WTC11 (cell line): ENCODE measurements around the gene NTRK2. TPM values are rescaled to one million over a fixed set of nuclear protein-coding genes. Genes with fewer than 3 reads are reported as not detected.

Source experiments
- ATAC-seq: fragments of 200-7000 bp; cut with Tn5 transposase; 2 replicates; pipeline ENCODE4 v1.10.0; 2021; ENCODE audit warnings: mild to moderate bottlenecking, moderate library complexity
- CTCF ChIA-PET: fragments of 300-600 bp; sonication (Branson Sonifier 250); formaldehyde crosslinking; loops from one replicate; lab custom pipeline; 2021; ENCODE audit warnings: antibody characterized with exemption; lab: Charles Lee
- POLR2A ChIA-PET: fragments of 350-600 bp; sonication (Branson Sonifier 250); formaldehyde crosslinking; loops from one replicate; lab custom pipeline; 2021; ENCODE audit warnings: antibody characterized with exemption; lab: Charles Lee
- DNase-seq: peaks from one replicate; pipeline ENCODE4 v3.0.0; 2021; ENCODE audit warnings: low spot score
- H3K27ac Mint-ChIP-seq: 2 replicates; pipeline ENCODE4 v1.8.0; 2021; ENCODE audit warnings: mixed read lengths
- H3K27me3 Mint-ChIP-seq: 2 replicates; pipeline ENCODE4 v1.8.0; 2021; ENCODE audit warnings: low read depth, mild to moderate bottlenecking, moderate library complexity, mixed read lengths
- H3K36me3 Mint-ChIP-seq: 2 replicates; pipeline ENCODE4 v1.8.0; 2021; ENCODE audit warnings: mixed read lengths
- H3K4me1 Mint-ChIP-seq: 2 replicates; pipeline ENCODE4 v1.8.0; 2022; ENCODE audit warnings: mixed read lengths
- H3K4me3 Mint-ChIP-seq: 2 replicates; pipeline ENCODE4 v1.8.0; 2021; ENCODE audit warnings: mild to moderate bottlenecking, moderate library complexity, mixed read lengths
- H3K9me3 Mint-ChIP-seq: 2 replicates; pipeline ENCODE4 v1.8.0; 2021; ENCODE audit warnings: mixed read lengths
- ELF4 ChIP-seq: sonication (generic); formaldehyde crosslinking; IDR thresholded peaks from 2 replicates; pipeline ENCODE4 v1.8.1; 2022; ENCODE audit warnings: low read depth, mild to moderate bottlenecking, moderate library complexity, missing genetic modification reagents
- FOXJ3 ChIP-seq: sonication (generic); formaldehyde crosslinking; IDR thresholded peaks from 2 replicates; pipeline ENCODE4 v1.9.0; 2021; ENCODE audit warnings: missing genetic modification reagents, mild to moderate bottlenecking, borderline replicate concordance
- GABPB1 ChIP-seq: sonication (generic); formaldehyde crosslinking; IDR thresholded peaks from 2 replicates; pipeline ENCODE4 v1.8.1; 2023; ENCODE audit warnings: mild to moderate bottlenecking, missing genetic modification reagents
- HMGA2 ChIP-seq: fragments of 250-450 bp; sonication (Bioruptor Pico); IDR thresholded peaks from 2 replicates; pipeline ENCODE4 v1.4.0; 2021; ENCODE audit warnings: mild to moderate bottlenecking, moderate library complexity
- JUN ChIP-seq: sonication (generic); formaldehyde crosslinking; IDR thresholded peaks from 2 replicates; pipeline ENCODE4 v1.8.0; 2023; ENCODE audit warnings: mild to moderate bottlenecking, missing genetic modification reagents
- MYBL2 ChIP-seq: sonication (generic); formaldehyde crosslinking; IDR thresholded peaks from 2 replicates; pipeline ENCODE4 v1.8.1; 2023; ENCODE audit warnings: mild to moderate bottlenecking, moderate library complexity, missing genetic modification reagents
- NFE2L1 ChIP-seq: sonication (generic); formaldehyde crosslinking; IDR thresholded peaks from 2 replicates; pipeline ENCODE4 v1.8.1; 2023; ENCODE audit warnings: missing genetic modification reagents
- NFYB ChIP-seq: sonication (generic); formaldehyde crosslinking; conservative IDR thresholded peaks from 2 replicates; pipeline ENCODE4 v1.8.0; 2022; ENCODE audit warnings: low read depth, missing genetic modification reagents
- NR3C1 ChIP-seq: sonication (generic); formaldehyde crosslinking; conservative IDR thresholded peaks from 2 replicates; pipeline ENCODE4 v1.8.1; 2023; ENCODE audit warnings: low read depth, mild to moderate bottlenecking, missing genetic modification reagents
- TEAD4 ChIP-seq: sonication (generic); formaldehyde crosslinking; IDR thresholded peaks from 2 replicates; pipeline ENCODE4 v1.8.0; 2022; ENCODE audit warnings: mild to moderate bottlenecking, missing genetic modification reagents
- ZNF121 ChIP-seq: sonication (generic); formaldehyde crosslinking; IDR thresholded peaks from 2 replicates; pipeline ENCODE4 v1.8.0; 2023; ENCODE audit warnings: missing genetic modification reagents
- ZNF219 ChIP-seq: sonication (generic); formaldehyde crosslinking; IDR thresholded peaks from 2 replicates; pipeline ENCODE4 v1.8.0; 2023; ENCODE audit warnings: missing genetic modification reagents, mild to moderate bottlenecking, borderline replicate concordance
- ZNF671 ChIP-seq: fragments of 250-450 bp; sonication (Bioruptor Pico); IDR thresholded peaks from 2 replicates; pipeline ENCODE4 v1.8.0; 2021; ENCODE audit warnings: mild to moderate bottlenecking
- total RNA-seq: library from RNA; stranded (reverse); gene quantifications from 3 replicates; pipeline ENCODE4 v1.2.3, GENCODE V29; 2021
- TF ChIP-seq, protein P1 (sequence below): sonication (generic); formaldehyde crosslinking; IDR thresholded peaks from 2 replicates; pipeline ENCODE4 v1.8.1; 2023; ENCODE audit warnings: mild to moderate bottlenecking, missing genetic modification reagents, moderate library complexity
- TF ChIP-seq, protein P2 (sequence below): sonication (generic); formaldehyde crosslinking; IDR thresholded peaks from 2 replicates; pipeline ENCODE4 v1.8.0; 2023; ENCODE audit warnings: mild to moderate bottlenecking, missing genetic modification reagents
- TF ChIP-seq, protein P3 (sequence below): sonication (generic); formaldehyde crosslinking; IDR thresholded peaks from 2 replicates; pipeline ENCODE4 v1.8.0; 2023; ENCODE audit warnings: missing genetic modification reagents
- TF ChIP-seq, protein P4 (sequence below): sonication (generic); formaldehyde crosslinking; IDR thresholded peaks from 2 replicates; pipeline ENCODE4 v1.8.1; 2023; ENCODE audit warnings: mild to moderate bottlenecking, missing genetic modification reagents
- TF ChIP-seq, protein P5 (sequence below): sonication (generic); formaldehyde crosslinking; IDR thresholded peaks from 2 replicates; pipeline ENCODE4 v1.8.1; 2022; ENCODE audit warnings: missing genetic modification reagents, borderline replicate concordance

NTRK2 gene
- total RNA-seq, 1 experiment from 2014 or later: 0.02 TPM

DNA sequence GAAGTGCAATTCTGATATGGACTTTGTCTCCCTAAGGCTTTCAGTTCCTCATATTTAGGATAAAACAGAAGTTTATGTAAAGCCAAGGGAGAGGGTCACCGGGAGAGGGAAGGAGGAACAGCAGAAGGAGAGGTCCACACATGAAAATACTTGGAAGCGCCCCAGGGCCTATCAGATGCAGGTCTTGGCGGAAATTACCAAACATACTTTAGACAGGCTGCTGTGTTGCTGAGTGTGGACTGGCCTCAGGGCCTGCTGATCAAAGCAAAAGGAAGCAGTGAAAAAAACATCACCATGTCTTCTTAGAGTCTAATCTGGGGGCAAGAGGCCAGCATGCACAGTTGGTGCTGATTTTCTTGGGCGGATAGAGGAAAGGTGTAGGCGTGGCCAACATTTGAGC, 14.1 kb upstream of the NTRK2 start:
- no peak for ATAC-seq
- no peak overlapping the region for H3K27ac Mint-ChIP-seq

DNA sequence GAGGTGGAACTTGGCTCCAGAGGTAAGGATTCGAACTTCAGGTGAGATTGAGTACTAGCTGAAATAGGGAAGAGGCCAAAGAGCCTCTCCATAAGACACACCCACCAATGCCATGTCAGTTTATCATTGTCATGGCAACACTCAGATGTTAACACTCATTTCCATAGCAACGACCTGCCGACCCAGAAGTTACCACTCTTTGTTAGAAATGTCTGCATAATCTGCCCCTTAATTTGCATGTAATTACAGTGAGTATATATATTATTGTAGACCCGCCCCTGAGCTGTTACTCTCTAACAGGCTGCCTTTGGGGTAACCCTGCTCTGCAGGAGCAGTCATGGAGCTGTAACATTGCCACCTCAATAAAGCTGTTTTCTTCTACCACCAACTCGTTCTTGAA, 10.2 kb upstream of the NTRK2 start:
- DNase-seq (no peak), ATAC-seq (no peak)
- ChIA-PET CTCF (interaction anchor here (0.7 kb wide), 1 partner anchor 9 kb away, joined by 3 read pairs; no protein-coding TSS in a partner anchor), POLR2A (no interaction called here)
- peaks cover 4% of the 10 kb centered on the region for H3K27me3 Mint-ChIP-seq
- H3K4me1 Mint-ChIP-seq: no peaks in the 10 kb centered on the region
- TF ChIP-seq ZNF121 (CRISPR knock-in tag): no peak
- no peak for TF ChIP-seq TEAD4 (CRISPR knock-in tag)
- no peak for TF ChIP-seq NR3C1 (CRISPR knock-in tag)
- TF ChIP-seq, protein P1, sequence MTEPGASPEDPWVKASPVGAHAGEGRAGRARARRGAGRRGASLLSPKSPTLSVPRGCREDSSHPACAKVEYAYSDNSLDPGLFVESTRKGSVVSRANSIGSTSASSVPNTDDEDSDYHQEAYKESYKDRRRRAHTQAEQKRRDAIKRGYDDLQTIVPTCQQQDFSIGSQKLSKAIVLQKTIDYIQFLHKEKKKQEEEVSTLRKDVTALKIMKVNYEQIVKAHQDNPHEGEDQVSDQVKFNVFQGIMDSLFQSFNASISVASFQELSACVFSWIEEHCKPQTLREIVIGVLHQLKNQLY (CRISPR knock-in tag): no peak
- TF ChIP-seq, protein P2, sequence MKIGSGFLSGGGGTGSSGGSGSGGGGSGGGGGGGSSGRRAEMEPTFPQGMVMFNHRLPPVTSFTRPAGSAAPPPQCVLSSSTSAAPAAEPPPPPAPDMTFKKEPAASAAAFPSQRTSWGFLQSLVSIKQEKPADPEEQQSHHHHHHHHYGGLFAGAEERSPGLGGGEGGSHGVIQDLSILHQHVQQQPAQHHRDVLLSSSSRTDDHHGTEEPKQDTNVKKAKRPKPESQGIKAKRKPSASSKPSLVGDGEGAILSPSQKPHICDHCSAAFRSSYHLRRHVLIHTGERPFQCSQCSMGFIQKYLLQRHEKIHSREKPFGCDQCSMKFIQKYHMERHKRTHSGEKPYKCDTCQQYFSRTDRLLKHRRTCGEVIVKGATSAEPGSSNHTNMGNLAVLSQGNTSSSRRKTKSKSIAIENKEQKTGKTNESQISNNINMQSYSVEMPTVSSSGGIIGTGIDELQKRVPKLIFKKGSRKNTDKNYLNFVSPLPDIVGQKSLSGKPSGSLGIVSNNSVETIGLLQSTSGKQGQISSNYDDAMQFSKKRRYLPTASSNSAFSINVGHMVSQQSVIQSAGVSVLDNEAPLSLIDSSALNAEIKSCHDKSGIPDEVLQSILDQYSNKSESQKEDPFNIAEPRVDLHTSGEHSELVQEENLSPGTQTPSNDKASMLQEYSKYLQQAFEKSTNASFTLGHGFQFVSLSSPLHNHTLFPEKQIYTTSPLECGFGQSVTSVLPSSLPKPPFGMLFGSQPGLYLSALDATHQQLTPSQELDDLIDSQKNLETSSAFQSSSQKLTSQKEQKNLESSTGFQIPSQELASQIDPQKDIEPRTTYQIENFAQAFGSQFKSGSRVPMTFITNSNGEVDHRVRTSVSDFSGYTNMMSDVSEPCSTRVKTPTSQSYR: no peak
- TF ChIP-seq NFYB (CRISPR knock-in tag): no peak
- TF ChIP-seq ELF4 (CRISPR knock-in tag): no peak
- TF ChIP-seq, protein P3, sequence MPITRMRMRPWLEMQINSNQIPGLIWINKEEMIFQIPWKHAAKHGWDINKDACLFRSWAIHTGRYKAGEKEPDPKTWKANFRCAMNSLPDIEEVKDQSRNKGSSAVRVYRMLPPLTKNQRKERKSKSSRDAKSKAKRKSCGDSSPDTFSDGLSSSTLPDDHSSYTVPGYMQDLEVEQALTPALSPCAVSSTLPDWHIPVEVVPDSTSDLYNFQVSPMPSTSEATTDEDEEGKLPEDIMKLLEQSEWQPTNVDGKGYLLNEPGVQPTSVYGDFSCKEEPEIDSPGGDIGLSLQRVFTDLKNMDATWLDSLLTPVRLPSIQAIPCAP (CRISPR knock-in tag): no peak
- TF ChIP-seq NFE2L1: no peak
- no peak for TF ChIP-seq GABPB1
- TF ChIP-seq, protein P4, sequence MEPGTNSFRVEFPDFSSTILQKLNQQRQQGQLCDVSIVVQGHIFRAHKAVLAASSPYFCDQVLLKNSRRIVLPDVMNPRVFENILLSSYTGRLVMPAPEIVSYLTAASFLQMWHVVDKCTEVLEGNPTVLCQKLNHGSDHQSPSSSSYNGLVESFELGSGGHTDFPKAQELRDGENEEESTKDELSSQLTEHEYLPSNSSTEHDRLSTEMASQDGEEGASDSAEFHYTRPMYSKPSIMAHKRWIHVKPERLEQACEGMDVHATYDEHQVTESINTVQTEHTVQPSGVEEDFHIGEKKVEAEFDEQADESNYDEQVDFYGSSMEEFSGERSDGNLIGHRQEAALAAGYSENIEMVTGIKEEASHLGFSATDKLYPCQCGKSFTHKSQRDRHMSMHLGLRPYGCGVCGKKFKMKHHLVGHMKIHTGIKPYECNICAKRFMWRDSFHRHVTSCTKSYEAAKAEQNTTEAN: no peak
- no peak overlapping the region for H3K27ac Mint-ChIP-seq
- H3K9me3 Mint-ChIP-seq: peaks cover 13% of the 10 kb centered on the region
- no peak overlapping the region for H3K4me3 Mint-ChIP-seq
- H3K36me3 Mint-ChIP-seq: no peaks in the 10 kb centered on the region

More for the DNA sequence above, 14.1 kb upstream of the NTRK2 start:
- no peaks in the 10 kb centered on the region for H3K27me3 Mint-ChIP-seq
- no peak overlapping the region for H3K4me3 Mint-ChIP-seq
- H3K4me1 Mint-ChIP-seq: no peaks in the 10 kb centered on the region
- POLR2A ChIA-PET: no interaction called here
- TF ChIP-seq TEAD4 (CRISPR knock-in tag) (no peak), MYBL2 (CRISPR knock-in tag) (no peak), FOXJ3 (no peak), JUN (CRISPR knock-in tag) (no peak), NR3C1 (CRISPR knock-in tag) (no peak), ZNF671 (CRISPR knock-in tag) (no peak), HMGA2 (CRISPR knock-in tag) (no peak), ZNF219 (CRISPR knock-in tag) (no peak)
- TF ChIP-seq, protein P5, sequence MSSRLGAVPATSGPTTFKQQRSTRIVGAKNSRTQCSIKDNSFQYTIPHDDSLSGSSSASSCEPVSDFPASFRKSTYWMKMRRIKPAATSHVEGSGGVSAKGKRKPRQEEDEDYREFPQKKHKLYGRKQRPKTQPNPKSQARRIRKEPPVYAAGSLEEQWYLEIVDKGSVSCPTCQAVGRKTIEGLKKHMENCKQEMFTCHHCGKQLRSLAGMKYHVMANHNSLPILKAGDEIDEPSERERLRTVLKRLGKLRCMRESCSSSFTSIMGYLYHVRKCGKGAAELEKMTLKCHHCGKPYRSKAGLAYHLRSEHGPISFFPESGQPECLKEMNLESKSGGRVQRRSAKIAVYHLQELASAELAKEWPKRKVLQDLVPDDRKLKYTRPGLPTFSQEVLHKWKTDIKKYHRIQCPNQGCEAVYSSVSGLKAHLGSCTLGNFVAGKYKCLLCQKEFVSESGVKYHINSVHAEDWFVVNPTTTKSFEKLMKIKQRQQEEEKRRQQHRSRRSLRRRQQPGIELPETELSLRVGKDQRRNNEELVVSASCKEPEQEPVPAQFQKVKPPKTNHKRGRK: no peak
- TF ChIP-seq, all 79 proteins: peak for 0
- Mint-ChIP-seq H3K9me3 (peaks cover 3% of the 10 kb centered on the region; the same call in 1 of the 2 replicates), H3K36me3 (no peaks in the 10 kb centered on the region)
- DNase-seq: no peak
- CTCF ChIA-PET: no interaction called here
